CD14-positive monocyte (primary cell): ENCODE data around the gene SCUBE1. TPM values are rescaled to one million over a fixed set of nuclear protein-coding genes. Genes with fewer than 3 reads are reported as not detected.
A peak's percentile ranks its signal among the peaks of the same experiment; 100 is the strongest.

ENCODE experiments used
- DNase-seq, 3 donors: peaks; one replicate each; pipeline ENCODE4 v3.0.0-alpha.2; 2011 to 2022
- H2AFZ ChIP-seq: 2 replicates; pipeline ENCODE4 v1.6.0; 2012; ENCODE audit warnings: mild to moderate bottlenecking, low read depth, low read length, inconsistent platforms; ENCODE audit not compliant: insufficient read depth, poor library complexity, severe bottlenecking
- H3K27ac ChIP-seq, 2 donors: 1 replicate in 1 of 2; 2 replicates in 1 of 2; pipeline ENCODE4 v1.5.1; 2012 to 2013; ENCODE audit warnings: low read length in 2 of 2, control low read depth in 1 of 2, inconsistent platforms in 1 of 2, low read depth in 1 of 2, mild to moderate bottlenecking in 1 of 2
- H3K27me3 ChIP-seq, 2 donors: one replicate each; pipeline versions ENCODE4 v1.6.0 to v1.6.1; 2011 to 2013; ENCODE audit warnings: low read length in 2 of 2; ENCODE audit not compliant: control insufficient read depth in 2 of 2, insufficient read depth in 2 of 2
- H3K36me3 ChIP-seq, 2 donors: replicated peaks in 1 of 2; 1 replicate in 1 of 2; 2 replicates in 1 of 2; pipeline versions ENCODE4 v1.5.1 to v1.6.1; 2012 to 2013; ENCODE audit warnings: low read length in 2 of 2, control low read depth in 1 of 2, inconsistent platforms in 1 of 2, mild to moderate bottlenecking in 1 of 2; ENCODE audit not compliant: insufficient read depth in 2 of 2, control insufficient read depth in 1 of 2
- H3K4me1 ChIP-seq, 2 donors: 1 replicate in 1 of 2; 2 replicates in 1 of 2; pipeline versions ENCODE4 v1.5.1 to v1.6.1; 2012 to 2013; ENCODE audit warnings: low read length in 2 of 2, control low read depth in 1 of 2, inconsistent platforms in 1 of 2, mild to moderate bottlenecking in 1 of 2, moderate library complexity in 1 of 2; ENCODE audit not compliant: insufficient read depth in 2 of 2, control insufficient read depth in 1 of 2
- H3K4me2 ChIP-seq: replicated peaks from 2 replicates; pipeline ENCODE3; 2012; ENCODE audit warnings: low read length, moderate library complexity, mild to moderate bottlenecking; ENCODE audit not compliant: poor library complexity, severe bottlenecking; ENCODE audit errors: extremely low read depth
- H3K4me3 ChIP-seq, 3 experiments: fragments of 200-600 bp in 1 of 3; sonication (generic) in 1 of 3; replicated peaks in 1 of 3; 1 replicate in 2 of 3; 2 replicates in 1 of 3; pipeline ENCODE4 v1.5.1; 2011 to 2013; ENCODE audit warnings: low read length in 3 of 3, mild to moderate bottlenecking in 3 of 3, control low read depth in 2 of 3, low read depth in 2 of 3, inconsistent platforms in 1 of 3, moderate library complexity in 1 of 3
- H3K79me2 ChIP-seq: 2 replicates; pipeline ENCODE4 v1.6.0; 2012; ENCODE audit warnings: mild to moderate bottlenecking, control low read depth, inconsistent platforms, low read length, moderate library complexity; ENCODE audit not compliant: insufficient read depth
- H3K9ac ChIP-seq: 2 replicates; pipeline ENCODE4 v1.6.0; 2017; ENCODE audit warnings: low read length, mild to moderate bottlenecking; ENCODE audit not compliant: insufficient read depth, poor library complexity, severe bottlenecking
- H3K9me3 ChIP-seq, 2 donors: replicated peaks in 1 of 2; 1 replicate in 1 of 2; 2 replicates in 1 of 2; pipeline versions ENCODE4 v1.5.1 to v1.6.1; 2012 to 2013; ENCODE audit warnings: low read length in 2 of 2, control low read depth in 1 of 2; ENCODE audit not compliant: control insufficient read depth in 1 of 2, insufficient read depth in 1 of 2
- H4K20me1 ChIP-seq: 2 replicates; pipeline ENCODE4 v1.6.0; 2012; ENCODE audit warnings: mild to moderate bottlenecking, low read length, control low read depth, moderate library complexity; ENCODE audit not compliant: insufficient read depth
- H3K27ac Mint-ChIP-seq, 7 donors: one replicate each; pipeline ENCODE4 v1.8.0; 2020; ENCODE audit warnings: mild to moderate bottlenecking in 7 of 7, mixed read lengths in 7 of 7, moderate library complexity in 6 of 7, inconsistent platforms in 2 of 7
- H3K27me3 Mint-ChIP-seq, 3 donors: one replicate each; pipeline ENCODE4 v1.8.0; 2021 to 2022; ENCODE audit warnings: low read depth in 3 of 3, mild to moderate bottlenecking in 3 of 3, mixed read lengths in 3 of 3, moderate library complexity in 3 of 3, inconsistent platforms in 1 of 3
- H3K36me3 Mint-ChIP-seq, 2 donors: one replicate each; pipeline ENCODE4 v1.8.0; 2020; ENCODE audit warnings: mixed read lengths in 2 of 2, inconsistent platforms in 1 of 2, mild to moderate bottlenecking in 1 of 2
- H3K4me1 Mint-ChIP-seq: one replicate; pipeline ENCODE4 v1.8.0; 2020; ENCODE audit warnings: mild to moderate bottlenecking, mixed read lengths
- H3K4me3 Mint-ChIP-seq, 2 donors: one replicate each; pipeline ENCODE4 v1.8.0; 2020; ENCODE audit warnings: mild to moderate bottlenecking in 2 of 2, mixed read lengths in 2 of 2, moderate library complexity in 1 of 2
- H3K9me3 Mint-ChIP-seq, 7 donors: one replicate each; pipeline ENCODE4 v1.8.0; 2020 to 2022; ENCODE audit warnings: mixed read lengths in 7 of 7, mild to moderate bottlenecking in 6 of 7, moderate library complexity in 6 of 7, inconsistent platforms in 2 of 7
- WGBS: methylation state at CpG from one replicate; pipeline ENCODE4 v1.1.5; 2013; ENCODE audit warnings: missing lambda C conversion rate; ENCODE audit not compliant: insufficient coverage; 5-methylcytosine and 5-hydroxymethylcytosine counted together
- intact Hi-C, 2 donors: fragments of 100-400 bp; cut with micrococcal nuclease; formaldehyde crosslinking; loops; one replicate each; pipeline versions ENCODE4 v1.15.0 to v1.15.1; 2023
- polyA plus RNA-seq, 3 donors: library from polyadenylated mRNA; depleted of rRNA in 1 of 3; unstranded in 2 of 3; stranded (reverse) in 1 of 3; fragments of 300-500 nt in 2 of 3; fragments of >200 nt in 1 of 3; fragmentation: Illumina TruSeq in 2 of 3; gene quantifications; 1 replicate in 2 of 3; 2 replicates in 1 of 3; pipeline ENCODE4 v1.2.3, GENCODE V29; 2012 to 2021
- TF ChIP-seq, protein P1 (sequence below): fragments of 200-600 bp; IDR thresholded peaks from one replicate; pipeline ENCODE4 v1.8.0; 2022; ENCODE audit warnings: antibody characterized with exemption, mild to moderate bottlenecking

SCUBE1 gene
- polyA plus RNA-seq, 3 donors: 0.20 to 0.32 (median 0.26) TPM

DNA sequence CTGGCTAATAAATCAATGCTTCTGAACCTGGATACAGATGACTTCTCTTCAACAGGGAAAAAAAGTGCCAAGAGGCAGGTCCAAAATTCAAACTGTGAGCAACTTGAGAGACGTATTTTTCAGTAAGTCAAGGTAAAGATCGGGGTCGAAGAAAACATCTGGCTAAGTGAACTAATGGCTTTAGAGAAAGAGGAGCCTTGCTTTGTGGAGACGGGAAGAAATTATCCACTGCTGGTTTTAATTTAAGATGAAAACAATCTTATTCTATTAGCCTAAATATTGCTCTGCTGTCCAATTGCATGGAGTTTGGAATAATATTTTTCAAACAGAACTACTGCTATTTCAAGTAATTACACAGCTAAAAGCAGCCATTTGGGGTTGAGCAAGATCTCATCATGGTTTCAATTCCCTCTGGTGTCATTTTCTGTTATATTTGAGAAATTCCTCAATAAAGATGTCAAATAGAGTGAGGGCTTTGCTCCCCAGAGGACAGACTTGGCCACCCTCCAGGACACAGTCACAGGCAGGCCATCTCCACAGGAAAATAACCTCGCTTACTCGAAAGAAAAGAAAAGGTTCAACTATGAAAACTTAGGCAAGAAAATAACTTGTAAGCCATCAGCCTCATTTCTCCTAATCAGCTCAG lies 29.8 kb downstream of the SCUBE1 start:
- H3K9ac ChIP-seq: no peak overlapping the region
- peak overlapping the region in 6 of 7 donors; percentile 31 to 78 (median 56) for H3K27ac Mint-ChIP-seq
- H3K4me3 Mint-ChIP-seq: no peak overlapping the region
- no peaks in the 10 kb centered on the region for H3K27me3 ChIP-seq
- 0% methylated on average over 2 of the region's 6 CpGs for WGBS
- peak overlapping the region; percentile 43 for H2AFZ ChIP-seq
- no peak overlapping the region for H3K4me3 ChIP-seq
- no peaks in the 10 kb centered on the region for H4K20me1 ChIP-seq
- peaks cover 29% of the 10 kb centered on the region for H3K4me1 Mint-ChIP-seq
- DNase-seq: peak; percentile 6 to 31 (median 20)
- H3K36me3 ChIP-seq: no peaks in the 10 kb centered on the region
- H3K79me2 ChIP-seq: no peaks in the 10 kb centered on the region
- H3K27ac ChIP-seq: peak overlapping the region in 1 of 2 donors; percentile 22
- H3K36me3 Mint-ChIP-seq: no peaks in the 10 kb centered on the region
- H3K4me1 ChIP-seq: peaks cover 21% of the 10 kb centered on the region in 2 donors
- H3K27me3 Mint-ChIP-seq: peaks cover 0 to 5% (median 4%) of the 10 kb centered on the region in 3 donors
- H3K4me2 ChIP-seq: no peak overlapping the region
- intact Hi-C loops: no loop called here
- H3K9me3 ChIP-seq: no peaks in the 10 kb centered on the region
- peaks cover 0 to 4% (median 0%) of the 10 kb centered on the region in 7 donors for H3K9me3 Mint-ChIP-seq
- TF ChIP-seq, protein P1, sequence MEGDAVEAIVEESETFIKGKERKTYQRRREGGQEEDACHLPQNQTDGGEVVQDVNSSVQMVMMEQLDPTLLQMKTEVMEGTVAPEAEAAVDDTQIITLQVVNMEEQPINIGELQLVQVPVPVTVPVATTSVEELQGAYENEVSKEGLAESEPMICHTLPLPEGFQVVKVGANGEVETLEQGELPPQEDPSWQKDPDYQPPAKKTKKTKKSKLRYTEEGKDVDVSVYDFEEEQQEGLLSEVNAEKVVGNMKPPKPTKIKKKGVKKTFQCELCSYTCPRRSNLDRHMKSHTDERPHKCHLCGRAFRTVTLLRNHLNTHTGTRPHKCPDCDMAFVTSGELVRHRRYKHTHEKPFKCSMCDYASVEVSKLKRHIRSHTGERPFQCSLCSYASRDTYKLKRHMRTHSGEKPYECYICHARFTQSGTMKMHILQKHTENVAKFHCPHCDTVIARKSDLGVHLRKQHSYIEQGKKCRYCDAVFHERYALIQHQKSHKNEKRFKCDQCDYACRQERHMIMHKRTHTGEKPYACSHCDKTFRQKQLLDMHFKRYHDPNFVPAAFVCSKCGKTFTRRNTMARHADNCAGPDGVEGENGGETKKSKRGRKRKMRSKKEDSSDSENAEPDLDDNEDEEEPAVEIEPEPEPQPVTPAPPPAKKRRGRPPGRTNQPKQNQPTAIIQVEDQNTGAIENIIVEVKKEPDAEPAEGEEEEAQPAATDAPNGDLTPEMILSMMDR: no peak

- Histone ChIP-seq H3K36me3 (no peaks in the 10 kb centered on the region), H3K4me1 (peaks cover 21% of the 10 kb centered on the region in 2 donors), H2AFZ (no peak overlapping the region), H3K27ac (no peak overlapping the region), H4K20me1 (no peaks in the 10 kb centered on the region), H3K27me3 (no peaks in the 10 kb centered on the region), H3K79me2 (no peaks in the 10 kb centered on the region), H3K9me3 (no peaks in the 10 kb centered on the region), H3K9ac (no peak overlapping the region), H3K4me3 (no peak overlapping the region), H3K4me2 (no peak overlapping the region)
- peaks cover 2 to 5% (median 2%) of the 10 kb centered on the region in 3 donors for H3K27me3 Mint-ChIP-seq
- intact Hi-C loops: no loop called here
- H3K4me1 Mint-ChIP-seq: peaks cover 33% of the 10 kb centered on the region
- DNase-seq: no peak
- peak overlapping the region in 1 of 7 donors; percentile 76 for H3K27ac Mint-ChIP-seq
- no peak overlapping the region for H3K4me3 Mint-ChIP-seq
- WGBS: 93% methylated on average over 6 of the region's 10 CpGs
- H3K9me3 Mint-ChIP-seq: no peaks in the 10 kb centered on the region
- no peaks in the 10 kb centered on the region for H3K36me3 Mint-ChIP-seq
- TF ChIP-seq, protein P1: no peak
These were observed 30.6 kb downstream of the SCUBE1 start for GRCh38 chr22:43312608-43313007.
